Panc1 (cell line): ENCODE measurements around the gene SMARCD2. TPM values are rescaled to one million over a fixed set of nuclear protein-coding genes. Genes with fewer than 3 reads are reported as not detected.
A peak's percentile ranks its signal among the peaks of the same experiment; 100 is the strongest.

Experiments
- ATAC-seq: fragments of 200-7000 bp; cut with Tn5 transposase; 2 replicates; pipeline ENCODE4 v1.9.1; 2020; ENCODE audit warnings: mild to moderate bottlenecking, moderate library complexity
- BruUV-seq: library from RNA; stranded (reverse); fragments of 400-500 nt; replicated peaks from 2 replicates; lab custom pipeline; 2021; lab: Mats Ljungman, UMichigan
- CTCF ChIA-PET: fragments of 300-600 bp; sonication (Branson Sonifier 250); formaldehyde crosslinking; loops from one replicate; lab custom pipeline; 2022; ENCODE audit warnings: antibody characterized with exemption; lab: Charles Lee
- POLR2A ChIA-PET: fragments of 300-600 bp; sonication (Branson Sonifier 250); formaldehyde crosslinking; loops from one replicate; lab custom pipeline; 2022; ENCODE audit warnings: antibody characterized with exemption; lab: Charles Lee
- DNase-seq: peaks from one replicate; pipeline ENCODE4 v3.0.0-alpha.2; 2010; ENCODE audit warnings: low read depth, low spot score
- H3K27ac ChIP-seq: 2 replicates; pipeline ENCODE4 v1.5.1; 2011; ENCODE audit warnings: mild to moderate bottlenecking, low read length, inconsistent platforms
- H3K27me3 ChIP-seq: fragments of 200-500 bp; sonication (Bioruptor generic); 2 replicates; pipeline ENCODE4 v1.6.0; 2014; ENCODE audit warnings: low read length, inconsistent platforms; ENCODE audit not compliant: control insufficient read depth, insufficient read depth
- H3K36me3 ChIP-seq: fragments of 200-500 bp; sonication (Bioruptor generic); 2 replicates; pipeline ENCODE4 v1.5.1; 2014; ENCODE audit warnings: inconsistent platforms, mild to moderate bottlenecking, low read length, moderate library complexity; ENCODE audit not compliant: control insufficient read depth, insufficient read depth
- H3K4me1 ChIP-seq: 2 replicates; pipeline ENCODE4 v1.5.1; 2011; ENCODE audit warnings: inconsistent platforms, mild to moderate bottlenecking, low read length, moderate library complexity; ENCODE audit not compliant: control insufficient read depth, insufficient read depth
- H3K4me3 ChIP-seq, 2 experiments: 2 replicates each; pipeline ENCODE4 v1.5.1; 2011 to 2012; ENCODE audit warnings: low read depth in 2 of 2, low read length in 2 of 2, mild to moderate bottlenecking in 2 of 2, inconsistent platforms in 1 of 2, moderate library complexity in 1 of 2
- H3K9me3 ChIP-seq: fragments of 200-500 bp; sonication (Bioruptor generic); 2 replicates; pipeline ENCODE4 v1.5.1; 2014; ENCODE audit warnings: low read depth, mild to moderate bottlenecking, inconsistent platforms, low read length, moderate library complexity; ENCODE audit not compliant: control insufficient read depth, insufficient read depth
- CTCF ChIP-seq: fragments of 450-650 bp; IDR thresholded peaks from 2 replicates; pipeline ENCODE4 v1.5.1; 2017; ENCODE audit warnings: mild to moderate bottlenecking
- POLR2AphosphoS5 ChIP-seq: IDR thresholded peaks from 2 replicates; pipeline ENCODE4 v1.6.1; 2012; ENCODE audit warnings: mild to moderate bottlenecking, low read depth, low read length, moderate library complexity
- REST ChIP-seq, 2 experiments: IDR thresholded peaks; 2 replicates each; pipeline ENCODE4 v1.6.1; 2011 to 2012; ENCODE audit warnings: low read depth in 2 of 2, control low read depth in 1 of 2, low read length in 1 of 2, mild to moderate bottlenecking in 1 of 2, moderate library complexity in 1 of 2; ENCODE audit not compliant: insufficient read depth in 1 of 2
- SIN3A ChIP-seq: IDR thresholded peaks from 2 replicates; pipeline ENCODE4 v1.6.1; 2012; ENCODE audit warnings: low read depth, mild to moderate bottlenecking, low read length, moderate library complexity, borderline replicate concordance; ENCODE audit not compliant: insufficient read depth
- TCF7L2 ChIP-seq: IDR thresholded peaks from 2 replicates; pipeline ENCODE4 v1.6.1; 2011; ENCODE audit warnings: mild to moderate bottlenecking, low read depth, low read length, inconsistent platforms
- in situ Hi-C: cut with HindIII; loops from 2 replicates; pipeline ENCODE4 v1.10.0; 2016; ENCODE audit warnings: low sequenced_read_pairs, low pct_unique_long_range_greater_than_20kb
- intact Hi-C: fragments of 100-400 bp; cut with micrococcal nuclease; formaldehyde crosslinking; loops from one replicate; pipeline ENCODE4 v1.10.0; 2022; ENCODE audit not compliant: unreplicated experiment
- total RNA-seq: library from RNA; stranded (reverse); gene quantifications from one replicate; pipeline ENCODE4 v1.2.1, GENCODE V29; 2021; ENCODE audit not compliant: unreplicated experiment

Gene SMARCD2
- total RNA-seq, 1 experiment from 2014 or later, result 59.4 TPM

GRCh38 chr17:63820963-63821561, 21.4 kb downstream of the SMARCD2 start:
- ATAC-seq, result no peak
- Histone ChIP-seq H3K27me3 (no peaks in the 10 kb centered on the region), H3K9me3 (no peaks in the 10 kb centered on the region), H3K36me3 (peaks cover 38% of the 10 kb centered on the region), H3K4me3 (no peak overlapping the region), H3K4me1 (peaks cover 5% of the 10 kb centered on the region; the same call in 1 of the 2 replicates), H3K27ac (no peak overlapping the region)
- TF ChIP-seq TCF7L2 (no peak), SIN3A (no peak), REST (IDR thresholded peaks at IDR 0.05; ENCODE audit: insufficient read depth in 1 of 2, low read depth in 2 of 2, low read length in 1 of 2) (no peak), POLR2AphosphoS5 (peak; percentile 46; the same call in 1 of the 2 replicates), CTCF (no peak)
- CTCF ChIA-PET, result no interaction called here
- DNase-seq, result no peak
- in situ Hi-C loops, result no loop called here
- no TSS peak for BruUV-seq
- POLR2A ChIA-PET, result no interaction called here
- intact Hi-C loops, result no loop called here

GRCh38 chr17:63819585-63820537, 22.6 kb downstream of the SMARCD2 start:
- POLR2A ChIA-PET, result no interaction called here
- H3K36me3 ChIP-seq, result peaks cover 29% of the 10 kb centered on the region
- H3K9me3 ChIP-seq, result no peaks in the 10 kb centered on the region
- intact Hi-C loops (no loop called here), in situ Hi-C loops (no loop called here)
- no peak for TF ChIP-seq POLR2AphosphoS5
- TF ChIP-seq TCF7L2, result no peak
- TF ChIP-seq SIN3A, result no peak
- no peak for TF ChIP-seq CTCF
- no peak for TF ChIP-seq REST (IDR thresholded peaks at IDR 0.05; ENCODE audit: insufficient read depth in 1 of 2, low read depth in 2 of 2, low read length in 1 of 2)
- ATAC-seq (peak; percentile 23; the same call in 1 of the 2 replicates), DNase-seq (no peak)
- peaks cover 3% of the 10 kb centered on the region; the same call in 1 of the 2 replicates for H3K4me1 ChIP-seq
- H3K4me3 ChIP-seq, result no peak overlapping the region
- no peaks in the 10 kb centered on the region for H3K27me3 ChIP-seq
- no peak overlapping the region for H3K27ac ChIP-seq
- CTCF ChIA-PET, result no interaction called here
- BruUV-seq, result TSS peak; percentile 92
